ENCODE data around the gene DLX2.

The DLX2 gene

GRCh38 chr2:172107690-172108586, 5.2 kb upstream of the DLX2 start:
- no peak for DNase-seq

GRCh38 chr2:172106108-172106961, 3.6 kb upstream of the DLX2 start:
- peak; percentile 40 for DNase-seq

- DNase-seq: no peak
Observed at GRCh38 chr2:172105471-172106107, 2.9 kb upstream of the DLX2 start.

GRCh38 chr2:172103471-172104272, 972 bp upstream of the DLX2 start:
- DNase-seq: peak; percentile 74

- peak; percentile 80 for DNase-seq
Observed at GRCh38 chr2:172101821-172102390, 794 bp downstream of the DLX2 start.

GRCh38 chr2:172100935-172101820, 1.5 kb downstream of the DLX2 start:
- peak; percentile 70 for DNase-seq

- peak; percentile 21 for DNase-seq
Observed at GRCh38 chr2:172100080-172100934, 2.4 kb downstream of the DLX2 start.

- DNase-seq: no peak
Observed at GRCh38 chr2:172099472-172100079, 3.1 kb downstream of the DLX2 start.

GRCh38 chr2:172098650-172099471, 3.8 kb downstream of the DLX2 start:
- DNase-seq: no peak

- DNase-seq: no peak
Observed at GRCh38 chr2:172098287-172098649, 4.4 kb downstream of the DLX2 start.

GRCh38 chr2:172097557-172098131, 5.1 kb downstream of the DLX2 start:
- peak; percentile 21 for DNase-seq

- peak; percentile 80 for DNase-seq
Observed at GRCh38 chr2:172096626-172097547, 5.8 kb downstream of the DLX2 start.

- no peak for DNase-seq
Observed at GRCh38 chr2:172095905-172096625, 6.6 kb downstream of the DLX2 start.

GRCh38 chr2:172095146-172095904, 7.4 kb downstream of the DLX2 start:
- no peak for DNase-seq

GRCh38 chr2:172094294-172095145, 8.2 kb downstream of the DLX2 start:
- DNase-seq: no peak

All from NCI-H1105 (cell line).